OCI-M2 (cell line): ENCODE data around the gene APOBEC3A.

Source experiments
- DNase-seq: peaks from one replicate; lab custom pipeline; 2025; ENCODE audit not compliant: unreplicated experiment; lab: John Stamatoyannopoulos, UW

Gene APOBEC3A

DNA sequence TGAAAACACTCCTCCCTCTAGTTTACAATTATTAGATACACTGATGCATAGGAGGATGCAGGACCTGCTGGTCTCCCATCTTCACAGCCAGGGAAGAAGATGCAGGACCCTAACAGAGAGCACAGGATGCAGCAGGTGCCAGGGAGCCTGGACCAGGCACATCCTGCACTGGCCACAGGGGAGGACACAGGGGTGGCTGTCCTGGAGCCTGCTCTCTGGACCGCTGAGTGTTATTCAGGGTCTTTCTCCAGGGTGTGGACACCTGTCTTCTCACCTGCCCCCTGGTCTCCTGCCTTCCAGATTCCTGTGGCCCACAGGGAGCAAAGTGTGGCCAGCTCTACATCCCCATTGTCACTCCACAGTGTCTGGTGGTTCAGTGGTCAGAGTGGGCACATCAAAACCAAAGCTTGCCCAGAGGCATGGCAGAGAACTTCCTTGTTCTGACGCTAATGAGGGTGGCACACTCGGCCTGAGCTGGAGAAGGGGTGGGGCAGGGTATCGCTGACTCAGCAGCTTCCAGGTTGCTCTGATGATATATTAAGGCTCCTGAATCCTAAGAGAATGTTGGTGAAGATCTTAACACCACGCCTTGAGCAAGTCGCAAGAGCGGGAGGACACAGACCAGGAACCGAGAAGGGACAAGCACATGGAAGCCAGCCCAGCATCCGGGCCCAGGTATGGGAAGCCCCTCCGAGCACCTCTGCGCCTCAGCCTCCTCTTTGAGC is at the start of gene APOBEC3A:
Gene APOBEC3A, plus strand, starts transcription at position 564 of the 725 bp plus-strand sequence. Its CDS starts 83 bp downstream, at position 647.
- DNase-seq, result no peak

DNA sequence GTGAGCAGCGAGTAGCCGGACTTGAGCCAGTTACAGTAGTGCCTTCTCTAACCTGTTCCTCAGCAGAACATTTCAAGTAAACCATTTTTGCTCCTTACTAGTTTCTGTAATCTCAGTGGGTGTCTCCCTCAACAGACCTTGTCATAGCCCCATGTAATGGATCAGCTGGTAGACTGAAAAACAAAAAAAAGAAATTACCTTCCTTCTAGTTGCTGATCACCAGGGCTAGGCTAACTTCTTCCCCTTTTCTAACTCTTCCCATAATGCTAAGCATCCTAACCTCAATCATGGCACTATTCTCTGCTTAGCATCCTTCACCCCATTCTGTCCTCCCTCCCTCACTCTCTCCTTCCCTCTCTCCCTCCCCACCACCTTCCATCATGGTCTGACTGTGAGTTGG is 49.6 kb upstream of the APOBEC3A start:
- DNase-seq, result no peak

DNA sequence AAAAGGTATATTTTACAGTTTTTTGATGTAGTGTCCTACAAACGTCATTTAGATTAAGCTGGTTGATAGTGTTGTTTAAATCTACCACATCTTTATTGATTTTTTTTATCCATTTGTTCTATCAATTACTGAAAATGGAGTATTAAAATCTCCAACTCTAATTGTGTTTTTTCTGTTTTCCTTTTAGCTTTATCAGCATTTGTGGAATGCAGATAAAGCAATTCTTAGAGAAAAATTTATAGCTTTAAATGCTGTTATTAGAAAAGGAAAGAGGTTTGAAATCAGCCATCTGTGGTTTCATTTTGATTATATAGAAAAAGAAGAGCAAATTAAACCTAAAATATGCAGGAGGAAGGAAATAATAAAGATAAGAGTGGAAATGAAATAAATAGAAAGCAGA is 46.0 kb upstream of the APOBEC3A start:
- DNase-seq, result no peak

GRCh38 chr22:38919631-38920190 is 37.7 kb upstream of the APOBEC3A start:
- DNase-seq, result no peak

- DNase-seq, result no peak
Observed at GRCh38 chr22:38921120-38921519, 36.3 kb upstream of the APOBEC3A start.

DNA sequence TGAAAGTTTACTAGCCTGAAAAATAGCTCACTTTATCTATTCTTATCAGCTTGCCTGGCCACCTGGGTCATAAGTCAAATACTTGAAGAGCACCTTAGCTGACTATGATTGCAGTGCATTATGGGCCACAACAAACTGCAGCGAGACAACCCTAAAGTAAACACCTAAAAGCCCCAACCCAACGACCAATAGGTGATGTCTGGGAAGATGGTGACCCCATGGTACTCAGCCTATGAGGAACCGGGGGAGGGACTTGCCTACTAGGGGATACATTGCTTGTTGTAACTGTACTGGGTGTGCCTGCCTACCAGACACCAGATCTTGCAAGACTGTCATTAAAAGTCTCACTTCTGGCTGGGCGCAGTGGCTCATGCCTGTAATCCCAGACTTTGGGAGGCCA is 35.6 kb upstream of the APOBEC3A start:
- DNase-seq, result no peak

DNA sequence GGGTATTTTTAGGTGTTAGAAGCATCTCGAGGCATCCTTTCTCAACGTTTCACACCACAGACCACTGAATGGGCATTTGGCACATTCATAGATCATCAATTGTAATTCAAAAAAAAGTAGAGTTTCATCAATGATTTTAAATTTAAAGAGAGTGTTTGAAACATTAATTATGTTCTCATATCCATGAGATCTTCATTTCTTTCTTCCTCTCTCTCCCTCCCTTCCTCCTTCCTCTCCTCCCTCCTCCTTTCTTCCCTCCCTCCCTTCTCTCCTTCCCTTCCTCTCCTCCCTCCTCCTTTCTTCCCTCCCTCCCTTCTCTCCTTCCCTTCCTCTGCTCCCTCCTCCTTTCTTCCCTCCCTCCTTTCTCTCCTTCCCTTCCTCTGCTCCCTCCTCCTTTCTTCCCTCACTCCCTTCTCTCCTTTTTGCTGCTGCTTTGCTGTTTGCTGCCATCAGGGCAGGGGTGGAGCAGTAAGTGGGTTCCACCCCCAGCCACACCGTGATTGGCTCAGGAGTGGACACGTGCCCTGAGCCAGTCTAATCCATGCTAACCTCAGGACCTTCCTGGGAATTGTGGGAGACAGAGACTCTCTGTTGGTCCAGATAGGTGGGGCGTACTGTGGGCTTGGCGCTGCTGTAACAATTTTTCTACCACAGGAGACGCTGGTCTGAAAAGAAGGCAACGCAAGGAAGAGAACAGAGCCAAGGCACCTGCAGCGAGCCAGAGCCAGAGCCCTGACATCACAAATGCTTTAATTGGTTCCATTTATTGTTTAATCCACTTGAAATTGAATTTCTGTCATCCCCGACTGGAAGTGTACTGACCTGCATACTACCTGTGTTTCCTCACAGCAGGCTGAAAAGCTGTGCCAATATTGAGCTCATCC is 33.7 kb upstream of the APOBEC3A start:
- no peak for DNase-seq

- no peak for DNase-seq
Observed at GRCh38 chr22:38924347-38924952, 33.0 kb upstream of the APOBEC3A start.

DNA sequence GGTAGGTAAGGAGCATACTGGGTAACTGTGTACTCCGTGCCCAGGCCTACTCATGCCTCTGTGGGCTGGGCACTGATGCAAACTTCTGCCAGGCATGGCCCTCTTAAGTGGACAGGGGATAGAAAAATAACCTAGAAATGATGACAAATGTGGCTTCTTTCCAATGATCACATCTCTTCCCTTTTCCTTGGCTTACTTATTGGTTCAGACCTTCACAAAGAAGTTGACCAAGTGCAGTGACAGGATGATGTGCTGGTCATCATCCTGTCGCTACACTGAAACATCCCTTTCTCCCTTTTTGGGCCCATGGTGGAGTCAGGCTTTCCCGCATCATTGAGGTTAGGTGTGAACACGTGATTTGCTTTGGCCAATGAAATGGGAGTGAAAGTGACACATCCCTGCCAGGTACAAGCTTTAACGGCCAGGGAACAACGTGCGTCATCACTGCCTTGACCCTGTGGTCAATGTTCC is 31.8 kb upstream of the APOBEC3A start:
- DNase-seq, result no peak

GRCh38 chr22:38927033-38927781 is 30.2 kb upstream of the APOBEC3A start:
- DNase-seq, result no peak

- no peak for DNase-seq
Observed at GRCh38 chr22:38930512-38930911, 26.9 kb upstream of the APOBEC3A start.

GRCh38 chr22:38935023-38935422 is 22.4 kb upstream of the APOBEC3A start:
- no peak for DNase-seq

GRCh38 chr22:38935616-38936015 is 21.8 kb upstream of the APOBEC3A start:
- no peak for DNase-seq

GRCh38 chr22:38936562-38936961 is 20.8 kb upstream of the APOBEC3A start:
- no peak for DNase-seq

DNA sequence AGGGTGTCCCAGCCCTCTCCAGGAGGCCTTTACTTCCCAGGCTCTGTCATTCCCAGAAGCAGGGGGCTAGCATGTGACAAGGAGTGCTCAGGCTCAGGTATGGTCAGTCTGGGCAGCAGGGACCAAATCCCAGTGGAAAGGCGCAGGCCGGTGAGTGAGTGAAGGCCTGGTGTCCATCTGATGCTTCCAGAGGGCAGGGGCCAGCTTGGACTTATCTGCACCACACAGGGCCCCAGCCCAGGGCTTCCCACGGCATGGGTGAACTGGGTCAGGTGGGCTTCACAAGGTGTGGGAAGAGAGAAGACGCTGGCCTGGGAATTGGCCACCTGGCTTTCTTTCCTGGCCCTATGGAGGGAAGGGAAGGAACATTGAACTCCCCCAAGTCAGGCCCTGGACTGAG is 20.4 kb upstream of the APOBEC3A start:
- no peak for DNase-seq

DNA sequence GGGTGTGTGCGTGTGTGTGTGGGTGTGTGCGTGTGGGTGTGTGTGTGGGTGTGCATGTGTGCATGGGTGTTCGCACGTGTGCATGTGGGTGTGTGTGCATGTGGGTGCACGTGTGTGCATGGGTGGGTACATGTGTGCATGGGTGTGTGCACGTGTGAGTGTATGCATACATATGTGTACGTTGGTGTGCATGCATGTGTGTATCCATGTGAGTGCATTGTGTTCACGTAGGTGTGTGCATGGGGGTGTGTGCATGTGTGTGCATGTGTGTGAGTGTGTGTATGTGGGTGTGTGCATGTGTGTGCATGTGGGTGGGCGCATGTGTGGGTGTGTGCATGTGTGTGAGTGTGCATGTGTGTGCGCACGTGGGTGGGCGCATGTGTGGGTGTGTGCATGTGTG is 19.9 kb upstream of the APOBEC3A start:
- no peak for DNase-seq

GRCh38 chr22:38938221-38938620 is 19.2 kb upstream of the APOBEC3A start:
- DNase-seq, result no peak

- DNase-seq, result no peak
Observed at GRCh38 chr22:38938925-38939324, 18.5 kb upstream of the APOBEC3A start.

DNA sequence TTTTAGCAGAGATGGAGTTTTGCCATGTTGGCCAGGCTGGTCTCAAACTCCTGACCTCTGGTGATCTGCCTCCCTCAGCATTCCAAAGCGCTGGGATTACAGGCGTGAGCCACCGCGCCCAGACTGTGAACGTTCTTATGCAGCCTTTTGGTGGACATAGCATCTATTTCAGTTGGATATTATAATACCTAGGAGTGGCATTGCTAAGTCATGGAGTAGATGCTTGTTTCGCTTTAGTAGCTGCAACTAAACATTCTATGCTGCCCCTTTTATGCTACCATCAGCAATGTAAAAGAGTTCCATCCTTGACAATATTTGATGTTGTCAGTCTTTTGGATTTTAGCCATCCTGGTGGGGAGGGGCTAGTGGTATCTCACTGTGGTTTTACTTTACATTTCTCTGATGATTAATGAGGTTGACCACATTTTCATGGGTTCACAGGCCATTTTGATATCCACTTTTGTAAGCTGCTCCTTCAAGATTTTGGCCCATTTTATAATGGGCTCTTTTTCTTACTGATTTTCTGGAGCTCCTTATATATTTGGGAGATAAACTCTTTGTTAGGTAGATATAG is 16.5 kb upstream of the APOBEC3A start:
- DNase-seq, result no peak

- no peak for DNase-seq
Observed at GRCh38 chr22:38941488-38941987, 15.9 kb upstream of the APOBEC3A start.
